Natural killer cell treated with Interleukin-12 subunit alpha and Interleukin-12 subunit beta and Interleukin-15 and Interleukin-18, amount 100 ng/mL, for 72 hours (primary cell): ENCODE results near the gene TSHZ2. TPM values are rescaled to one million over a fixed set of nuclear protein-coding genes. Genes with fewer than 3 reads are reported as not detected.

Source experiments
- ATAC-seq, 2 donors: fragments of 150-1000 bp; cut with Tn5 transposase in 1 of 2; sonication (Bioruptor Pico), chemical (Tn5 transposase) in 1 of 2; 2 replicates each; pipeline ENCODE4 v1.10.0; 2021
- DNase-seq: peaks from one replicate; pipeline ENCODE4 v3.0.0; 2022; ENCODE audit warnings: low spot score
- H3K27ac Mint-ChIP-seq, 2 donors: 1 replicate in 1 of 2; 2 replicates in 1 of 2; pipeline ENCODE4 v1.8.0; 2022; ENCODE audit warnings: mixed read lengths in 2 of 2, mild to moderate bottlenecking in 1 of 2, moderate library complexity in 1 of 2
- H3K27me3 Mint-ChIP-seq, 2 donors: 1 replicate in 1 of 2; 2 replicates in 1 of 2; pipeline ENCODE4 v1.8.0; 2022; ENCODE audit warnings: mixed read lengths in 2 of 2
- H3K36me3 Mint-ChIP-seq: one replicate; pipeline ENCODE4 v1.8.0; 2022; ENCODE audit warnings: mixed read lengths
- H3K4me1 Mint-ChIP-seq, 2 donors: 1 replicate in 1 of 2; 2 replicates in 1 of 2; pipeline ENCODE4 v1.8.0; 2022; ENCODE audit warnings: low read depth in 2 of 2, mixed read lengths in 2 of 2, mild to moderate bottlenecking in 1 of 2
- H3K4me3 Mint-ChIP-seq: one replicate; pipeline ENCODE4 v1.8.0; 2022; ENCODE audit warnings: mixed read lengths
- H3K9me3 Mint-ChIP-seq: 2 replicates; pipeline ENCODE4 v1.8.0; 2022; ENCODE audit warnings: mixed read lengths
- total RNA-seq, 2 donors: library from RNA; stranded (reverse); gene quantifications; one replicate each; pipeline ENCODE4 v1.2.3, GENCODE V29; 2022

Gene TSHZ2
- total RNA-seq, 2 donors from 2014 or later, result 0.05 to 1.1 TPM

GRCh38 chr20:53168491-53168890 lies 196.3 kb downstream of the TSHZ2 start:
- Mint-ChIP-seq H3K4me3 (no peak overlapping the region), H3K27me3 (peaks cover 9 to 17% of the 10 kb centered on the region in 2 donors), H3K4me1 (no peaks in the 10 kb centered on the region), H3K9me3 (no peaks in the 10 kb centered on the region), H3K36me3 (no peaks in the 10 kb centered on the region), H3K27ac (no peak overlapping the region)
- no peak for DNase-seq
- no peak for ATAC-seq

GRCh38 chr20:53170196-53170595 lies 198.0 kb downstream of the TSHZ2 start:
- DNase-seq (no peak), ATAC-seq (no peak)
- H3K4me1 Mint-ChIP-seq, result no peaks in the 10 kb centered on the region
- no peak overlapping the region for H3K27ac Mint-ChIP-seq
- H3K36me3 Mint-ChIP-seq, result no peaks in the 10 kb centered on the region
- H3K9me3 Mint-ChIP-seq, result no peaks in the 10 kb centered on the region
- H3K27me3 Mint-ChIP-seq, result peaks cover 20% of the 10 kb centered on the region in 2 donors
- no peak overlapping the region for H3K4me3 Mint-ChIP-seq

- H3K27me3 Mint-ChIP-seq, result peaks cover 25 to 28% of the 10 kb centered on the region in 2 donors
- ATAC-seq, result no peak
- H3K27ac Mint-ChIP-seq, result no peak overlapping the region
- H3K4me1 Mint-ChIP-seq, result no peaks in the 10 kb centered on the region
- no peaks in the 10 kb centered on the region for H3K36me3 Mint-ChIP-seq
- DNase-seq, result no peak
- no peak overlapping the region for H3K4me3 Mint-ChIP-seq
- no peaks in the 10 kb centered on the region for H3K9me3 Mint-ChIP-seq
Observed at GRCh38 chr20:53171065-53171464, 198.9 kb downstream of the TSHZ2 start.

GRCh38 chr20:53174454-53174853 lies 202.3 kb downstream of the TSHZ2 start:
- no peak for DNase-seq
- no peaks in the 10 kb centered on the region for H3K4me1 Mint-ChIP-seq
- H3K27me3 Mint-ChIP-seq, result peaks cover 19 to 34% of the 10 kb centered on the region in 2 donors
- no peaks in the 10 kb centered on the region for H3K36me3 Mint-ChIP-seq
- no peak overlapping the region for H3K27ac Mint-ChIP-seq
- no peaks in the 10 kb centered on the region for H3K9me3 Mint-ChIP-seq
- H3K4me3 Mint-ChIP-seq, result no peak overlapping the region
- ATAC-seq, result no peak

GRCh38 chr20:53175135-53175780 lies 203.1 kb downstream of the TSHZ2 start:
- DNase-seq, result no peak
- Mint-ChIP-seq H3K27me3 (peaks cover 21 to 42% of the 10 kb centered on the region in 2 donors), H3K4me1 (no peaks in the 10 kb centered on the region), H3K27ac (no peak overlapping the region), H3K36me3 (no peaks in the 10 kb centered on the region), H3K9me3 (no peaks in the 10 kb centered on the region), H3K4me3 (no peak overlapping the region)
- ATAC-seq, result no peak

- no peak for ATAC-seq
- Mint-ChIP-seq H3K27ac (no peak overlapping the region), H3K9me3 (no peaks in the 10 kb centered on the region), H3K4me1 (no peaks in the 10 kb centered on the region), H3K27me3 (peaks cover 20 to 47% of the 10 kb centered on the region in 2 donors), H3K4me3 (no peak overlapping the region), H3K36me3 (no peaks in the 10 kb centered on the region)
- no peak for DNase-seq
Observed at GRCh38 chr20:53176134-53176533, 204.0 kb downstream of the TSHZ2 start.

GRCh38 chr20:53177687-53178086 lies 205.5 kb downstream of the TSHZ2 start:
- Mint-ChIP-seq H3K27me3 (peaks cover 27 to 60% of the 10 kb centered on the region in 2 donors), H3K9me3 (no peaks in the 10 kb centered on the region), H3K4me3 (no peak overlapping the region), H3K4me1 (no peaks in the 10 kb centered on the region), H3K36me3 (no peaks in the 10 kb centered on the region), H3K27ac (no peak overlapping the region)
- no peak for DNase-seq
- ATAC-seq, result no peak

GRCh38 chr20:53179749-53180148 lies 207.6 kb downstream of the TSHZ2 start:
- Mint-ChIP-seq H3K27ac (no peak overlapping the region), H3K9me3 (no peaks in the 10 kb centered on the region), H3K4me3 (no peak overlapping the region), H3K36me3 (no peaks in the 10 kb centered on the region), H3K27me3 (peaks cover 28 to 60% of the 10 kb centered on the region in 2 donors), H3K4me1 (no peaks in the 10 kb centered on the region)
- ATAC-seq, result no peak
- no peak for DNase-seq

GRCh38 chr20:53180928-53181362 lies 208.8 kb downstream of the TSHZ2 start:
- no peaks in the 10 kb centered on the region for H3K4me1 Mint-ChIP-seq
- H3K27ac Mint-ChIP-seq, result no peak overlapping the region
- DNase-seq (no peak), ATAC-seq (no peak)
- no peaks in the 10 kb centered on the region for H3K36me3 Mint-ChIP-seq
- peaks cover 24 to 56% of the 10 kb centered on the region in 2 donors for H3K27me3 Mint-ChIP-seq
- H3K9me3 Mint-ChIP-seq, result no peaks in the 10 kb centered on the region
- H3K4me3 Mint-ChIP-seq, result no peak overlapping the region

GRCh38 chr20:53181866-53182376 lies 209.8 kb downstream of the TSHZ2 start:
- ATAC-seq (no peak), DNase-seq (no peak)
- Mint-ChIP-seq H3K27me3 (peaks cover 27 to 56% of the 10 kb centered on the region in 2 donors), H3K27ac (no peak overlapping the region), H3K4me3 (no peak overlapping the region), H3K36me3 (no peaks in the 10 kb centered on the region), H3K9me3 (no peaks in the 10 kb centered on the region), H3K4me1 (no peaks in the 10 kb centered on the region)

- DNase-seq, result no peak
- Mint-ChIP-seq H3K27ac (no peak overlapping the region), H3K27me3 (peaks cover 26 to 66% of the 10 kb centered on the region in 2 donors), H3K36me3 (no peaks in the 10 kb centered on the region), H3K9me3 (no peaks in the 10 kb centered on the region), H3K4me1 (no peaks in the 10 kb centered on the region), H3K4me3 (no peak overlapping the region)
- no peak for ATAC-seq
Observed at GRCh38 chr20:53183181-53183580, 211.0 kb downstream of the TSHZ2 start.

- Mint-ChIP-seq H3K27ac (no peak overlapping the region), H3K4me1 (no peaks in the 10 kb centered on the region), H3K27me3 (peaks cover 18 to 44% of the 10 kb centered on the region in 2 donors), H3K9me3 (no peaks in the 10 kb centered on the region), H3K36me3 (no peaks in the 10 kb centered on the region), H3K4me3 (no peak overlapping the region)
- no peak for ATAC-seq
- DNase-seq, result no peak
Observed at GRCh38 chr20:53186635-53187034, 214.5 kb downstream of the TSHZ2 start.

- Mint-ChIP-seq H3K27ac (no peak overlapping the region), H3K9me3 (no peaks in the 10 kb centered on the region), H3K27me3 (peaks cover 23 to 45% of the 10 kb centered on the region in 2 donors), H3K36me3 (no peaks in the 10 kb centered on the region), H3K4me1 (no peaks in the 10 kb centered on the region), H3K4me3 (no peak overlapping the region)
- DNase-seq (no peak), ATAC-seq (no peak)
Observed at GRCh38 chr20:53187392-53188068, 215.4 kb downstream of the TSHZ2 start.

- DNase-seq (no peak), ATAC-seq (no peak)
- H3K36me3 Mint-ChIP-seq, result no peaks in the 10 kb centered on the region
- H3K4me1 Mint-ChIP-seq, result no peaks in the 10 kb centered on the region
- H3K27ac Mint-ChIP-seq, result no peak overlapping the region
- H3K9me3 Mint-ChIP-seq, result no peaks in the 10 kb centered on the region
- peaks cover 29 to 55% of the 10 kb centered on the region in 2 donors for H3K27me3 Mint-ChIP-seq
- H3K4me3 Mint-ChIP-seq, result no peak overlapping the region
Observed at GRCh38 chr20:53190225-53190624, 218.1 kb downstream of the TSHZ2 start.
